KOPT-K1 (cell line): ENCODE measurements around the gene ZFP1.

Experiments used
- H3K27ac ChIP-seq: fragments of 200-600 bp; sonication (generic); 2 replicates; pipeline ENCODE4 v1.5.1; 2016; ENCODE audit warnings: antibody characterized with exemption, mild to moderate bottlenecking, low read depth, low read length; ENCODE audit not compliant: poor library complexity, severe bottlenecking
- H3K36me3 ChIP-seq: fragments of 200-600 bp; sonication (generic); 2 replicates; pipeline ENCODE4 v1.5.1; 2017; ENCODE audit warnings: antibody characterized with exemption, mild to moderate bottlenecking, low read length, moderate library complexity; ENCODE audit not compliant: insufficient read depth
- H3K9me3 ChIP-seq: fragments of 200-600 bp; sonication (generic); 2 replicates; pipeline ENCODE4 v1.5.1; 2017; ENCODE audit warnings: antibody characterized with exemption, low read length, mild to moderate bottlenecking; ENCODE audit not compliant: insufficient read depth, poor library complexity, severe bottlenecking

Gene ZFP1

DNA sequence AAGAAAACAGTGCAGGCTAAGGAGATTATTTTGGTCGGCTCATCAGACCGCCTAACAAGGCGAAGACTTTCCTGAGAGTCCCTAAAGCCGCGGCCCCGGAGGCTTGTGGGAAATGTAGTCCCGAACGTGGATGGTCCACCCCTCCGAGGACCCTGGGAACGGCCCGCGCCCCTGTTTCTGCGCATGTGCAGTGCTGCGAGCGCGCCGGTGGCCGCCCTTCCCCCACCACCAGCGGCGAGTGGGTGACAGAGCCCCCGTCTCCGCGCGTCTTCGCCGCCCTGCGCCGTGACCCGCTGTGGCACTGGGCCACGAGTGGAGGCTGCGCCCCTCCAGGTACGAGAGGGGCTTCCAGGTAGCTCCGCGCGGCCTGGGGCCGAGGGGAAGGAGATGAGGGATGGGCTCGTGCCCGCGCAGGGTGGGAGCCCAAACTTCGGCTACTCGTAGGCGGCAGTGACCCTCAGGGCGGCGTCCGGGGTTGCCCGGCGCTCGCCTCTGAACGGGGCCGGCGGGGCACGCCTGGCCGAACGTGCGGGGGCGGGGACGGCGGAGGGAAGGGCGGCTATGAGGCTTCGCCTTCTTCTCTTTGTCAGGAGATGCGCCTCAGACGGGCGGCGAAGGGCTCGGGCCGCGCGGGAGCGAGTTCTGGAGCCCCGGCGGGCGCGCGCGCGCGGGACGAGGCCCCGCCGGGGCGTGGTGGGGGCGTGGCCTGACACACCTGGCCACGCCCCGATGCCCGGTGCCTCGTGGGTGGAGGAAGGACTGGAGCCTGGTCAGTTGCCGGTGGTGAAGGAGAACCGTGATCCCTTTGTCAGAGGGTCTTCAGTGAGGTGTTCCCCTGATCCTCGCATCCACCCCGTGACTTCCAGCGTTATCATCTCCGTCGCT lies at the start of gene ZFP1:
ZFP1 (plus strand) TSS at position 214 of the 885 bp plus-strand sequence. CDS start 4,428 bp downstream, outside the sequence.
- peak within 1 kb of the TSS; percentile 94 for H3K27ac ChIP-seq
- H3K9me3 ChIP-seq, result peaks cover 41% of the 10 kb centered on the region
- H3K36me3 ChIP-seq, result peaks cover 37% of the 10 kb centered on the region

DNA sequence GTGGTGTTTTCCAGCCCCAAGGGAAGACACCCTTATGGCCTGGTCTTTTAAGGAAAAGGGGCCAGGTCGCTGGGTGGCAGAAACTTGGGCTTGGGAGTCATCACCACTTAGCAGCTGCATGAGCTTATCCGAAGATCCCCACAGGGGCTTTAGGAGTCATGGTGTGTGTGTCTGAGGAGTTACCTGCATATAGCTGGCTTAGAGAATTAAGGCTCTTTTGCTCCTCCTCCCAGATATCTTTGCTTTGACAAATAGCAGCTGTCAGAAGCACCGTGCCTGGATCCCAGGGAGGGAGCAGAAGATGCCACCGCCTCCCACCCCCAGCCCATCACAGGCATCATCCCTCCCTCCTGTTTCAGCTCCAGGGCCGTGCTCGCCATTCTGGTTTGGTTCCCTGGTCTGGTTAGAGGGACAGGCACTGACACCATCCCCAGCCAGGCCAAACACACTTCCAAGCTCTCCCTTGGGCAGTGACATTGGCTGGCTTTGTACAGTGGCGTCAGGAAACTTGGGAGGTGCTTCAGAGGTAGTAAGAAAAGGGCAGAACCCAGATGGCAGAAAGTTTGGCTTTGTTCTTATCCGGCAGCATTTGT lies 49.2 kb upstream of the ZFP1 start:
- peak overlapping the region; percentile 90 for H3K27ac ChIP-seq
- H3K9me3 ChIP-seq, result no peaks in the 10 kb centered on the region
- H3K36me3 ChIP-seq, result peaks cover 67% of the 10 kb centered on the region

DNA sequence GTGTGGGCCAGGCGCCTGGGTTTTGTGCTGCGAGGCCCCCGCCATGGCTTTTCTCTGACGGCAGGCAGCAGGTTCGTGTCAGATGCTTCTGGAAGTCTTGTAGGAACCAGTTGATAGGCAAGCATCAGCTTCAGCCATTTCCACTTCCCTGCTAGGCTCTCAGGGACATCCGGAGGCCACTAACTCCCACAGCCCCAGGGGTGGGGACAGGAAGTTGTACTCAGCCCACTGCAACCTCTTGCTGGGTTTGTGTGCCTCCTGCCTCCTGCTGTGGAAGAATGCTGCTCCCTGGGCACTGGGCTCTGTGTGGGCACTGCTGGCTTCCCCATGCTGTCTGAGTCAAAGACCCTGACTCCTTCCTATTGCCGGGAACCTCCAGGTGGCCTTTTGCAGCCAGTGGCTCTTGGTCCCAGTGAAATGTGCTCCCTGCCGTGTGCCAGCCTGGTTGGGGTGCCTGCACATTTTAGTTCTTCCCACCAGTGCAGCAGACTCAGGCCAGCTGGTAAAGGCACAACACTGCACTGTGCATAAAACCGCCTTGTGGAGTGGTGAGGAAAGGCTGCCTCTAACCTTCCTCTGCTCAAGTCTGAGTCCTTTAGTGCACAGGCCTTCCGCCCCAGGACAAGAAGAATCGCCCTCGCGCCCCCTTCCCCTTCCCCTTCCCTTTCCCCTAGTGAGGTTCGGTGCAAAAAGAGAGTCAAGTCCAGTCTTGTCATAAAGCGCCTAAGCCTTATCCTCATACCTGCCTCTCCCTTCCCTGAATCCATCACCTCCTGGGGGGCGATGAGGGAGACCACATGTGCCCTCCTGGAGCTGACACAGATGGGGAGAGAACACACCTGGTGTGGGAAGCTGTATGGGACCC lies 48.4 kb upstream of the ZFP1 start:
- Histone ChIP-seq H3K27ac (peak overlapping the region; percentile 90), H3K36me3 (peaks cover 67% of the 10 kb centered on the region), H3K9me3 (no peaks in the 10 kb centered on the region)

DNA sequence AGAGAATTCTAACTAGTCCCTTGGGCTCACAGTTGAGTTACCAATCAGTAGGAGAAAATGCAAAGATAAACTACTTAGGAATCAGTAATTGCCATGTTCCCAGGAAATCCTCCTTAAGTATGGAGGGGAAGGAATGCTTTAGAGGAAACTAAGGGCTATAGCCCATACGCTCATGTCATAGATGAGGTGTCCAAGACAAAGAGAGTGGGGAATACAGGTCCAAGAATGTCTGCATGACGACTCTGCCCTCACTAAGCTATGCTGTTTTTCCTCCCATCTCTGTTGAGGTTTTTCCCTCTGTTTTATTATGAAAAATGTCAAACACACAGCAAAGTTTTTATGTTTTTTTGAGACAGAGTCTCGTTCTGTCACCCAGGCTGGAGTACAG lies 47.7 kb upstream of the ZFP1 start:
- Histone ChIP-seq H3K36me3 (peaks cover 67% of the 10 kb centered on the region), H3K9me3 (no peaks in the 10 kb centered on the region), H3K27ac (peak overlapping the region; percentile 90)

DNA sequence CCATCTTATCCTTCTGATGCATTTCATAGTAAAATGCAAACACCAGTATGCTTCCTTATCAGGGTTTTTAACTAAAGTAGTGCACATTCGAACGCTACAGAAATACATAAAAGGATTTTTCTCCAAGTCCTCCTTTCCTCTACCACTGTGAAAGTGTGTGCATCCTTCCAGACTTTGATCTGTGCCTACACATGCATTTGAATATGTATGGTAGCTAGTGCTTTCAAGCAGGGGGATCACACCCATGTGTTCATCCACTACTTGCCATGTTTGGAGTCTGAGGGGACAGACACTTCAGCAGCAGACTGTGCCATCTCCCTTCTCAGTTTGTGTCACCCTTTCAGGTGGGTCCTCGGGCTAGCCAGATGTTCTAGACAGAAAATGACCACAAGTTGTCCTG lies 46.7 kb upstream of the ZFP1 start:
- Histone ChIP-seq H3K9me3 (no peaks in the 10 kb centered on the region), H3K27ac (peak overlapping the region; percentile 90), H3K36me3 (peaks cover 66% of the 10 kb centered on the region)

DNA sequence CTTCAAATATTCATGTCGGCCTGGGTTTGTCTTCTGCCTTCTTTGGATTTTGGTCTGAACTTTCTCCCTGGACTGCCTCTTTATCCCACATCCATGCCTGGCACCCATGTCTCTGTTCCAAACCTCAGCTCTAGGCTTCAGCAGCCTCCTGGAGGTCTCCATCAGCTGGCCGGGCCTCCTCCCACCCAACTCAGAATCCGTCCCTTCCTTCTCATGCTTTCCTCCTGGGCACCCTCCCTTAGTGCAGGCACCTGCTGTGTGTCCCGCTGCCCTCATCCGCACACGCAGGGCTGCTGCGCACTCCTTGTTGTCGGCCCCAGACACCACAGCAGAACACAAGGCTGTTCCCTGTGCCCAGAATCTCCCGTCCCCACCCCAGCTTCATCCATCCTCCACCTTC lies 45.7 kb upstream of the ZFP1 start:
- peak overlapping the region; percentile 90 for H3K27ac ChIP-seq
- H3K36me3 ChIP-seq, result peaks cover 61% of the 10 kb centered on the region
- H3K9me3 ChIP-seq, result no peaks in the 10 kb centered on the region

DNA sequence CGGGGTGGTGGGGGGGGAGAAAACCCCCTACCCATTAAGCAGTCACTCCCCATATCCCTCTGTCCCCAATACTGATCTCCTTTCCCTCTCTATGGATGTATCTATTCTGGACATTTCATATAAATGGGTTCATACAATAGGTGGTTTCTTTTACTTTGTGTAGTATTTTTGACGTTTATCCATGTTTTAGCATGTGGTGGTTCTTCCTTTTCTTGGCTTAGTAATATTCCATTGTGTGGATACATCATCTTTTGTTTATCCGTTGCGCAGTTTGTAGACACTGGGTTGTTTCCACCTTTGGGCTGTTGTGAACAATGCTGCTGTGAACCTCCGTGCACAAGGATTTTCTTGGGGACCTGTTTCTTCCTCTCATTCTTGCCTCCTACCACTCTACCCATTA lies 44.3 kb upstream of the ZFP1 start:
- Histone ChIP-seq H3K36me3 (peaks cover 57% of the 10 kb centered on the region), H3K9me3 (no peaks in the 10 kb centered on the region), H3K27ac (peak overlapping the region; percentile 99)

DNA sequence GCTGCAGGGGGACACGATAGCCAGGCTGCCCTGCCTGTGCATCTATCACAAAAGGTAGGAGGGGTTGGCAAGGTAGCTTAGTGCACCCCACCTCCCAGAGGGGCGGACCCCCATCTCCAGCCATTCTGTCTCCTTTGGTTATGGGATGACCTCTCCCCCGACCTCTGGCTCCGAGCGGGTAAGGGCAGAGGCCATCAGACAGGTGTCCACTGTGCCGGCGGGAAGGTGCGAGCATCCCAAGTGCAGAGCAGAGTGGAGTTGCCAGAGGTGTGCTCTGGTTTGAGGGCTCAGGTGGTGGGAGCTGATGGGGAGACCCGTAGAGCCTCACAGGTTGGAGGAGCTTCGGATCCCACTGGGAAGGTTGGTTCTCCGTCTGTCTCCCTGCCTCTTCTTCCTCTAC lies 43.5 kb upstream of the ZFP1 start:
- Histone ChIP-seq H3K36me3 (peaks cover 57% of the 10 kb centered on the region), H3K27ac (peak overlapping the region; percentile 99), H3K9me3 (no peaks in the 10 kb centered on the region)

DNA sequence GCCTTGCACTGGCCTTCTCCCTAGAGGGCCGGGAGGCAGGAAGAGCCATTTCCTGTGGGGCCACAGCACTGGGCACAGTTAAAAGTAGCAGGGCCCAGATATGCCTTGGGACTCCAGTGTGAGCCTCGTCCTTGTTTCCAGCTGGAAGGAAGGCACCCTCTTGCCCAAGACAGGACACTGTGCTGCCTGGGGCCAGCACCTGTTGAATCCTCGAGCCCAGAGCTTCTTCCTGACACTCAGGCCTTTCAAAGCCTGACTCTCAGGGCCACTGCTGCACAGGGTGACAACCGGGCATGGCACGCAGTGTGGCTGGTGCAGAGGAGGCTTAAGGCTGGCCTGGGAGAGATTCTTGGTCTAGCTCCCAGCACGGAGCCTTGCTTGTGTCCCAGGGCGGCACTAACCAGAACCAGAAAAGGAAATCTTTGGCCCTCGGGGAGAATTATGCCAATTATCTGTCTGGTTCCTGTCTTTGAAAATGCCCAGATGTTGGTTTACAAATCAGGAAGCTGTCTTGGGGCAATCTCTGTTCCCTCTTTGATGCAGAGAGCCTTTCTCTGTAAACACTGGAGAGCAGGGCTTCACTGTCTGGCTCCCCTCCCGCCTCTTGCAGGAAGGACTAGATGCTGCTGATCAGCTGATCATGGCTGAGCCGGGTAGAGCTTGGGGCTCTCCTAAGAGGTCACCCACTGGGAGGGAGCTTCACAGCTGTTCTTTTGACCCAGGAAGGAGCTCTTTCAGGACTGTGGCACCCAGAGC lies 42.8 kb upstream of the ZFP1 start:
- peaks cover 57% of the 10 kb centered on the region for H3K36me3 ChIP-seq
- H3K9me3 ChIP-seq, result no peaks in the 10 kb centered on the region
- H3K27ac ChIP-seq, result peak overlapping the region; percentile 99

DNA sequence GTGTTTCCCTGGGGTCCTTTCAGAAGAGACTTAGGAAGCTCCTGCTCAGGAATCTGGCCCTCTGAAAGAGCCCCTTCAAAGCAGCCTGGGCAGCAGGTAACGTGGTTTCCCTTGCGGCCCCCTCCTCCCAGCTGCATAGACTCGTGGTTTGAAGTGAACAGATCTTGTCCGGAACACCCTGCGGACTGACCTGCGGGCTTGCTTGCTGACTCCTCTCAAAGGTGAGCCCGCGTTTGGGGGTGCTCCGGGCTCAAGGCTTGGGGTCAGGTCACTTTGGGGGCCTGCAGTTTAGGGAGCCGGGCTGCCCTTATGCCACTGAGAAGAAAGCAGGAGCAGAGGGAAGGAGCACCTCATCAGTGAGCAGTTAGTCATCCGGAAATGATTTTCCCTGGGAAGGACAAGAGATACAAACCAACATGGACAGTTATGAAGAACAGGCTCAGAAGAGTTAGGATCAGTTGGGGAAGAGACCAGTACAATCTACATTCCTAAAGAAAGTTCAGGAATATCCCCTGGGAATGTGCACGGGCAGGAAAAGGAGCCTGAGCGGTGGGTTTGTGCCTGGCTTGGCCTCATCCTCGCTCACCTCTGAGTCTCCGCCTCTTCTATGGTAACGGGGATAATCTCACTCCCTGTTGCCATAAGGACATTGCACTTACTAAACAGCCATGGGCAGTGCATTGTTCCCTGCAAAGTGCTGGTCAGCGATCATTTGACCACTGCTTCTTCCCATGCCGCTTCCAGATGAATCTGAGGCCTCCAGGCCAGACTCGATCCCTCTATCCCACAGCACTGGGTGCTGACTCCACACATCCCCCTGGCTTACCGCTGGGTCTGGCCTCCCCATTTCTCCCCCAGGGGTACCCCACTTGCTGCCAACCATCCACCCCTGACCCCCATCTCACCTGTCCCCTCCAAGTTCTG lies 41.7 kb upstream of the ZFP1 start:
- Histone ChIP-seq H3K27ac (peak overlapping the region; percentile 99), H3K36me3 (peaks cover 49% of the 10 kb centered on the region), H3K9me3 (no peaks in the 10 kb centered on the region)

DNA sequence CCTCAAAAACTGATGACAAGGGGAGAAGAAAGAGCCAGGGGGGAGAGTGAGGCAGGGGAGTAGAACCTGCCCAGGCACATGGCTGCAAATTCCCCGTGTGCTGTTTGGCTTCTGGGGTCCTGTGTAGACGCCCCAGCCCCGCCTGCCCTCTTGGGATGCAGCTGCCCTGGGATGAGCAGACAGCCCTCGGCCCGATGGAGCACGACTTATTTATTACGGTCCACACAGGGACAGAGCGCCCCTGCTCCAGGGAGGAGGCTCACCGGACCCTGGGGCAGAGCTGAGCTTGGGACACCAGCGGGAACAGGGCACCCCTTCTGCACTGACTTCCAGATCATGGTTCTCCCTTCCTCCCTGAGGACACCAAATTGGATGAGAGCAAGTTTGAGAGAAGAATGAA lies 40.8 kb upstream of the ZFP1 start:
- H3K36me3 ChIP-seq, result peaks cover 40% of the 10 kb centered on the region
- peak overlapping the region; percentile 99 for H3K27ac ChIP-seq
- no peaks in the 10 kb centered on the region for H3K9me3 ChIP-seq

DNA sequence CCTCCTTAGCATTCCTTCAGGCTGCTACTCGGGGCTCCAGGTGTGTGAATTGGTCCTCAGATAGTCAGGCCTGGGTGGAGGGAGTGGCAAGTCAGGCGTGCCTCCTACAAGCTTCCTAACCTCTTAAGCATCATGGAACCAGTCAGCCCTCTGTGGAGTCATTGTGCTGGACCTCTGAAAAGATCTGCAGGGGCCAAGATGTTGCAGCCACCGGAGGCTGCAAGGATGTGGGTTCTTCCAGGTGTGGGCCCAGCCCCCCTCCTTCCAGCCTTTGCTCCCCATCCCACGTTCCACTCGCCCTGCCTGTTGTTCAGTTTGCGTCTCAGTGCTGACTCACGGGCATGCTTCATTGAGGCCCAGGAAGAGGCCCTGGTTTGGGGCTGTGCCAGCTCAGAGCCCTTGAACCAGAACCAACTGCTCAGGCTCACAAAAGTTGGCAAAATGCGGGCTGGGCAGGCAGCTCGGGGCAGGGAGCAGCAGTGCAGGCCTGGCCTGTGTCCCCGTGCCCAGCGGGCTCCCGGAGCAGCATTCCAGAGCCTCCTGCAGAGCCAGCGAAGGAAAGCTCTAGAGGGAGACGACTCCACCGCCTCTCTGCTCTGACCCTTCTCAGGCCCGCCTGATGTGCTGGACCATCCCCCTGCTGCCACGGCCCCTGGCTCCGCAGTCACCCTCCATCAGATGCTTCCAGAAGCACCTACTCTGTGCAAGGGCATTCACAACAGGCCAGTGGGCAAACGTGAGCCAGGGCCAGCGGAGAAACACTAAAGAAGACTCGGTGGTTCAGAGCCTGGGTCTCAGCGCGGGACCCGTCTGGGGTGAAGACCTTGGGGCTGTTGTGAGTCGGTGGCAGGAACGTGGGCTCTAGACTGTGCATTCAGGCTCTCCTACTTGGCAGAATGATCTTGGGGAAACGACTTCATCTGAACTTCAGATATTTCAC lies 39.3 kb upstream of the ZFP1 start:
- peaks cover 28% of the 10 kb centered on the region for H3K36me3 ChIP-seq
- H3K9me3 ChIP-seq, result no peaks in the 10 kb centered on the region
- peak overlapping the region; percentile 99 for H3K27ac ChIP-seq

DNA sequence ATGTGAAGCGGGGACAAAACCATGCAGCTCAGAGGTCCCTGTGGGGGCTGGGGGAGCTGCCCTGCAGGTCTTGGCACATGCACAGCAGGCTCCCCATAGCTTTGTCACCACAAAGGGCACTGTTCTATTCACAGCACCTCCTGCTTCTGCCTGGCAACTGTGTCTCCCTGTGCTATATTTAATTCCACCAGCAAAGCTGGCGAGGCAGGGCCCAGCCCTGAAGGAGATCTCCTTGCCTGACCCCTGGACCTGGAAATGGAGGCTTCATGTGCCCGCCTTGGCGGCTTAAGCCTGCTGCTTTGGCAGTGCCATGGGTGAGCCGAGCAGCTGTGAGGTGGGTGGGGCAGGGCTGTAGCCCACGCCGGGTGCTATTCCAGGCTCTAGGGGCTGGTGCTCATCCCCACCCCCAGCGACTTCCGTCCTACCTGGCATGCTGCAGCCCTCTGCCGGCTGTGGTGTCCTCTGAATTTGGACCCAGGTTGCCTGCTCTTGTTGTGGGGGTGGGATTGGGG lies 38.5 kb upstream of the ZFP1 start:
- Histone ChIP-seq H3K27ac (peak overlapping the region; percentile 99), H3K36me3 (peaks cover 21% of the 10 kb centered on the region; the same call in 1 of the 2 replicates), H3K9me3 (no peaks in the 10 kb centered on the region)
